SU-DHL-6 (cell line): ENCODE data around the gene PODXL2.

Experiments used
- H2AFZ ChIP-seq: fragments of 200-600 bp; sonication (generic); 2 replicates; pipeline ENCODE4 v1.6.1; 2014; ENCODE audit warnings: low read depth, mild to moderate bottlenecking, moderate library complexity, mixed read lengths, antibody characterized with exemption, low read length; ENCODE audit not compliant: severe bottlenecking
- H3F3A ChIP-seq: fragments of 200-600 bp; shearing (Covaris generic); 2 replicates; pipeline ENCODE4 v1.6.0; 2016; ENCODE audit warnings: antibody characterized with exemption, mild to moderate bottlenecking; ENCODE audit not compliant: insufficient read depth
- H3K27ac ChIP-seq: fragments of 200-600 bp; sonication (generic); 2 replicates; pipeline ENCODE4 v1.5.1; 2016; ENCODE audit warnings: low read depth, mild to moderate bottlenecking, low read length, moderate library complexity, mixed read lengths
- H3K27me3 ChIP-seq: fragments of 200-600 bp; sonication (generic), shearing (Covaris generic); 2 replicates; pipeline ENCODE4 v1.6.0; 2014; ENCODE audit warnings: mild to moderate bottlenecking, low read length
- H3K36me3 ChIP-seq: fragments of 200-600 bp; sonication (generic); 2 replicates; pipeline ENCODE4 v1.6.1; 2014; ENCODE audit warnings: mild to moderate bottlenecking, low read length, mixed read lengths
- H3K4me2 ChIP-seq: fragments of 300-600, 200-600 bp; shearing (Covaris generic), sonication (generic); 2 replicates; pipeline ENCODE4 v1.6.0; 2014; ENCODE audit warnings: low read length, low read depth, mild to moderate bottlenecking; ENCODE audit not compliant: poor library complexity, severe bottlenecking
- H3K4me3 ChIP-seq: fragments of 200-600 bp; sonication (generic); 2 replicates; pipeline ENCODE4 v1.5.1; 2014; ENCODE audit warnings: antibody characterized with exemption, low read length, mild to moderate bottlenecking, mixed read lengths; ENCODE audit not compliant: insufficient read depth, poor library complexity, severe bottlenecking
- H3K79me2 ChIP-seq: fragments of 200-600 bp; sonication (generic); 2 replicates; pipeline ENCODE4 v1.6.1; 2014; ENCODE audit warnings: mild to moderate bottlenecking, low read length, moderate library complexity; ENCODE audit not compliant: insufficient read depth
- H3K9ac ChIP-seq: fragments of 200-600 bp; sonication (generic); 2 replicates; pipeline ENCODE4 v1.7.0; 2014; ENCODE audit warnings: mild to moderate bottlenecking, low read length
- H3K9me2 ChIP-seq: fragments of 200-600 bp; sonication (generic); replicated peaks from 2 replicates; pipeline ENCODE4 v1.6.1; 2014; ENCODE audit warnings: low read length; ENCODE audit not compliant: insufficient read depth
- H3K9me3 ChIP-seq: fragments of 200-600 bp; sonication (generic); 2 replicates; pipeline ENCODE4 v1.6.1; 2014; ENCODE audit warnings: low read length, mixed read lengths; ENCODE audit not compliant: insufficient read depth
- H4K20me1 ChIP-seq: fragments of 200-600 bp; sonication (generic); 2 replicates; pipeline ENCODE4 v1.6.1; 2014; ENCODE audit warnings: low read depth, mild to moderate bottlenecking, antibody characterized with exemption, low read length, moderate library complexity, mixed read lengths
- EZH2phosphoT487 ChIP-seq: fragments of 200-600 bp; sonication (generic), shearing (Covaris generic); conservative IDR thresholded peaks from 2 replicates; pipeline ENCODE4 v1.6.1; 2018; ENCODE audit warnings: mild to moderate bottlenecking, antibody characterized with exemption, low read length, moderate library complexity, mixed read lengths
- TF ChIP-seq, protein P1 (sequence below): fragments of 200-600 bp; sonication (generic); IDR thresholded peaks from one replicate; pipeline ENCODE4 v1.5.1; 2017; ENCODE audit warnings: antibody characterized with exemption, mild to moderate bottlenecking, low read length, moderate library complexity; ENCODE audit not compliant: insufficient read depth, poor library complexity, severe bottlenecking

Gene PODXL2

GRCh38 chr3:127692501-127693335, 63.7 kb downstream of the PODXL2 start:
- no peak overlapping the region for H2AFZ ChIP-seq

DNA sequence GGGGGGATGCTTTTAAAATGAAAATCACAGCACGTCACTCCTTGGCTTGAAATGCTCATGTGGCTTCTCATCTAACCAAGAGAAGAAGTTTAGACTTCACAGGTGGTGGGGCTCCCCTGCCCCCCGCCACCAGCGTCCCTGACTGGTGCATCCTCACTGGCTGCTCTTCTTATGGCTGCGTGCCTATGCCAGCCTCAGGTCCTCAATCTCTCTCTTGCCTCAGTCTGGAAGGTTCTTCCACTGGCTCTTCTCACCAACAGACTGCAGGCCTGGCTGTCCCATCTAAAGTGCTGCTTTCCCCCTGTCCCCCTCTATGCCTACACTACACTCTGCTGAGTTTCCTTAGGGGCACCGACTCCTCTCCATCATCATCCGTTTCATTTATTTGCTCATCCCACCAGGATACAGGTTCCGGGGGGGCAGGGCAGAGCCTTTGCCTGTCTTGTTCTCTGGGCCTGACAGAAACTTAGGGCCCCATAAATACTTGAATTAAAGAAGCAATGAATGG, 64.4 kb downstream of the PODXL2 start:
- Histone ChIP-seq H3K9me2 (no peaks in the 10 kb centered on the region), H3K36me3 (no peaks in the 10 kb centered on the region), H3K9me3 (no peaks in the 10 kb centered on the region), H4K20me1 (no peaks in the 10 kb centered on the region), H3K9ac (no peak overlapping the region), H3F3A (no peaks in the 10 kb centered on the region), H3K4me2 (no peak overlapping the region), H3K27ac (no peak overlapping the region), H3K4me3 (no peak overlapping the region), H3K79me2 (no peaks in the 10 kb centered on the region), H3K27me3 (no peaks in the 10 kb centered on the region), H2AFZ (no peak overlapping the region)
- TF ChIP-seq, protein P1, sequence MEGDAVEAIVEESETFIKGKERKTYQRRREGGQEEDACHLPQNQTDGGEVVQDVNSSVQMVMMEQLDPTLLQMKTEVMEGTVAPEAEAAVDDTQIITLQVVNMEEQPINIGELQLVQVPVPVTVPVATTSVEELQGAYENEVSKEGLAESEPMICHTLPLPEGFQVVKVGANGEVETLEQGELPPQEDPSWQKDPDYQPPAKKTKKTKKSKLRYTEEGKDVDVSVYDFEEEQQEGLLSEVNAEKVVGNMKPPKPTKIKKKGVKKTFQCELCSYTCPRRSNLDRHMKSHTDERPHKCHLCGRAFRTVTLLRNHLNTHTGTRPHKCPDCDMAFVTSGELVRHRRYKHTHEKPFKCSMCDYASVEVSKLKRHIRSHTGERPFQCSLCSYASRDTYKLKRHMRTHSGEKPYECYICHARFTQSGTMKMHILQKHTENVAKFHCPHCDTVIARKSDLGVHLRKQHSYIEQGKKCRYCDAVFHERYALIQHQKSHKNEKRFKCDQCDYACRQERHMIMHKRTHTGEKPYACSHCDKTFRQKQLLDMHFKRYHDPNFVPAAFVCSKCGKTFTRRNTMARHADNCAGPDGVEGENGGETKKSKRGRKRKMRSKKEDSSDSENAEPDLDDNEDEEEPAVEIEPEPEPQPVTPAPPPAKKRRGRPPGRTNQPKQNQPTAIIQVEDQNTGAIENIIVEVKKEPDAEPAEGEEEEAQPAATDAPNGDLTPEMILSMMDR: no peak
- no peak for TF ChIP-seq EZH2phosphoT487

More at GRCh38 chr3:127692501-127693335, 63.7 kb downstream of the PODXL2 start:
- Histone ChIP-seq H3K4me2 (no peak overlapping the region), H3K9me2 (no peaks in the 10 kb centered on the region), H3F3A (no peaks in the 10 kb centered on the region), H3K9me3 (no peaks in the 10 kb centered on the region), H3K36me3 (no peaks in the 10 kb centered on the region), H4K20me1 (no peaks in the 10 kb centered on the region), H3K27ac (no peak overlapping the region), H3K79me2 (no peaks in the 10 kb centered on the region), H3K9ac (no peak overlapping the region), H3K4me3 (no peak overlapping the region), H3K27me3 (no peaks in the 10 kb centered on the region)
- TF ChIP-seq EZH2phosphoT487: no peak
- TF ChIP-seq, protein P1: no peak

- Histone ChIP-seq H3K36me3 (no peaks in the 10 kb centered on the region), H2AFZ (no peak overlapping the region), H3K9ac (no peak overlapping the region), H3K27me3 (no peaks in the 10 kb centered on the region), H4K20me1 (no peaks in the 10 kb centered on the region), H3K4me2 (no peak overlapping the region), H3F3A (no peaks in the 10 kb centered on the region), H3K9me3 (no peaks in the 10 kb centered on the region), H3K27ac (no peak overlapping the region), H3K4me3 (no peak overlapping the region), H3K79me2 (no peaks in the 10 kb centered on the region), H3K9me2 (no peaks in the 10 kb centered on the region)
- no peak for TF ChIP-seq EZH2phosphoT487
- TF ChIP-seq, protein P1: peak; percentile 43
Observed at GRCh38 chr3:127694467-127695215, 65.7 kb downstream of the PODXL2 start.
